Neural cell (in vitro differentiated cells): ENCODE results near the gene BGN.

Experiments used
- EP300 ChIP-seq: fragments of 450-650 bp; conservative IDR thresholded peaks from 2 replicates; pipeline ENCODE4 v1.6.1; 2014; ENCODE audit warnings: antibody characterized with exemption, mild to moderate bottlenecking, moderate library complexity; ENCODE audit not compliant: poor library complexity, severe bottlenecking
- EZH2 ChIP-seq: fragments of 200-600, 300-800 bp; shearing (Covaris generic), sonication (generic); IDR thresholded peaks from 2 replicates; pipeline ENCODE4 v1.6.1; 2014; ENCODE audit warnings: antibody characterized with exemption, low read length, borderline replicate concordance, mild to moderate bottlenecking; ENCODE audit not compliant: insufficient read depth, poor library complexity, severe bottlenecking
- MXI1 ChIP-seq: fragments of 450-650 bp; conservative IDR thresholded peaks from 2 replicates; pipeline ENCODE4 v1.6.1; 2014; ENCODE audit warnings: antibody characterized with exemption, mild to moderate bottlenecking; ENCODE audit not compliant: poor library complexity, severe bottlenecking
- POLR2AphosphoS5 ChIP-seq: IDR thresholded peaks from 2 replicates; pipeline ENCODE4 v1.6.1; 2012
- TAF1 ChIP-seq: IDR thresholded peaks from 2 replicates; pipeline ENCODE4 v1.6.1; 2012; ENCODE audit warnings: low read depth
- TF ChIP-seq, protein P1 (sequence below): fragments of 450-650 bp; IDR thresholded peaks from 2 replicates; pipeline ENCODE4 v1.5.1; 2014; ENCODE audit warnings: antibody characterized with exemption, mild to moderate bottlenecking, moderate library complexity; ENCODE audit not compliant: poor library complexity, severe bottlenecking
- TF ChIP-seq, protein P2 (sequence below): IDR thresholded peaks from 2 replicates; pipeline ENCODE4 v1.6.1; 2012; ENCODE audit warnings: borderline replicate concordance

DNA sequence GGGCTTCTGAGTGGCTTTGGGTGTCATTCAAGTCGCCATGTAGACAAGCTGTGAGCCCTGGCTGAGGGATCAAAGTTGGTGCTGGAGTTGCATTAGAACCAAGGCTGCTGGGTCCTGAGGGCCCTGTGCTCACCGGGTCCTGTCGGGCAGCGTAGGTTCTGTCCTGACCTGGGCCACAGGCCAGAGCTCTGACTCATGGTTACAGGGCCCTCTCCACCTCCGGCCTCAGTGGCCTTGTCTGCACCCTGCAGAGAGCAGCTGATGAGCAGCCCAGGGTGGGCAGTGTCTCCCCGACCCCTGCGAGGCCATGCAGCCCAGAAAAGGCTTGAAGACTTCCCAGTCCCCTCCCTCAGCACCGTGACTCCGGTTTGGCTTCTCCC is 45.2 kb downstream of the BGN start:
- TF ChIP-seq, protein P1, sequence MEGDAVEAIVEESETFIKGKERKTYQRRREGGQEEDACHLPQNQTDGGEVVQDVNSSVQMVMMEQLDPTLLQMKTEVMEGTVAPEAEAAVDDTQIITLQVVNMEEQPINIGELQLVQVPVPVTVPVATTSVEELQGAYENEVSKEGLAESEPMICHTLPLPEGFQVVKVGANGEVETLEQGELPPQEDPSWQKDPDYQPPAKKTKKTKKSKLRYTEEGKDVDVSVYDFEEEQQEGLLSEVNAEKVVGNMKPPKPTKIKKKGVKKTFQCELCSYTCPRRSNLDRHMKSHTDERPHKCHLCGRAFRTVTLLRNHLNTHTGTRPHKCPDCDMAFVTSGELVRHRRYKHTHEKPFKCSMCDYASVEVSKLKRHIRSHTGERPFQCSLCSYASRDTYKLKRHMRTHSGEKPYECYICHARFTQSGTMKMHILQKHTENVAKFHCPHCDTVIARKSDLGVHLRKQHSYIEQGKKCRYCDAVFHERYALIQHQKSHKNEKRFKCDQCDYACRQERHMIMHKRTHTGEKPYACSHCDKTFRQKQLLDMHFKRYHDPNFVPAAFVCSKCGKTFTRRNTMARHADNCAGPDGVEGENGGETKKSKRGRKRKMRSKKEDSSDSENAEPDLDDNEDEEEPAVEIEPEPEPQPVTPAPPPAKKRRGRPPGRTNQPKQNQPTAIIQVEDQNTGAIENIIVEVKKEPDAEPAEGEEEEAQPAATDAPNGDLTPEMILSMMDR = no peak
- TF ChIP-seq POLR2AphosphoS5 (no peak), TAF1 (no peak), MXI1 (no peak), EP300 (no peak), EZH2 (no peak)
- TF ChIP-seq, protein P2, sequence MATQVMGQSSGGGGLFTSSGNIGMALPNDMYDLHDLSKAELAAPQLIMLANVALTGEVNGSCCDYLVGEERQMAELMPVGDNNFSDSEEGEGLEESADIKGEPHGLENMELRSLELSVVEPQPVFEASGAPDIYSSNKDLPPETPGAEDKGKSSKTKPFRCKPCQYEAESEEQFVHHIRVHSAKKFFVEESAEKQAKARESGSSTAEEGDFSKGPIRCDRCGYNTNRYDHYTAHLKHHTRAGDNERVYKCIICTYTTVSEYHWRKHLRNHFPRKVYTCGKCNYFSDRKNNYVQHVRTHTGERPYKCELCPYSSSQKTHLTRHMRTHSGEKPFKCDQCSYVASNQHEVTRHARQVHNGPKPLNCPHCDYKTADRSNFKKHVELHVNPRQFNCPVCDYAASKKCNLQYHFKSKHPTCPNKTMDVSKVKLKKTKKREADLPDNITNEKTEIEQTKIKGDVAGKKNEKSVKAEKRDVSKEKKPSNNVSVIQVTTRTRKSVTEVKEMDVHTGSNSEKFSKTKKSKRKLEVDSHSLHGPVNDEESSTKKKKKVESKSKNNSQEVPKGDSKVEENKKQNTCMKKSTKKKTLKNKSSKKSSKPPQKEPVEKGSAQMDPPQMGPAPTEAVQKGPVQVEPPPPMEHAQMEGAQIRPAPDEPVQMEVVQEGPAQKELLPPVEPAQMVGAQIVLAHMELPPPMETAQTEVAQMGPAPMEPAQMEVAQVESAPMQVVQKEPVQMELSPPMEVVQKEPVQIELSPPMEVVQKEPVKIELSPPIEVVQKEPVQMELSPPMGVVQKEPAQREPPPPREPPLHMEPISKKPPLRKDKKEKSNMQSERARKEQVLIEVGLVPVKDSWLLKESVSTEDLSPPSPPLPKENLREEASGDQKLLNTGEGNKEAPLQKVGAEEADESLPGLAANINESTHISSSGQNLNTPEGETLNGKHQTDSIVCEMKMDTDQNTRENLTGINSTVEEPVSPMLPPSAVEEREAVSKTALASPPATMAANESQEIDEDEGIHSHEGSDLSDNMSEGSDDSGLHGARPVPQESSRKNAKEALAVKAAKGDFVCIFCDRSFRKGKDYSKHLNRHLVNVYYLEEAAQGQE = no peak
